Right lobe of liver (tissue), 6 donors: ENCODE data around the gene ENTHD1. TPM values are rescaled to one million over a fixed set of nuclear protein-coding genes. Genes with fewer than 3 reads are reported as not detected.

Experiments
- ATAC-seq, 4 donors: fragments of 200-7000 bp; cut with Tn5 transposase; one replicate each; pipeline ENCODE4 v1.9.1; 2020; ENCODE audit warnings: mild to moderate bottlenecking in 4 of 4, moderate library complexity in 4 of 4
- DNase-seq, 3 donors: peaks; one replicate each; pipeline ENCODE4 v3.0.0-alpha.2; 2020
- H3K27ac ChIP-seq, 3 donors: fragments of 200-600 bp; one replicate each; pipeline ENCODE4 v1.8.0; 2022
- H3K27me3 ChIP-seq, 2 donors: fragments of 200-600 bp; one replicate each; pipeline ENCODE4 v1.8.0; 2022
- H3K36me3 ChIP-seq, 4 donors: fragments of 200-600 bp; sonication (generic) in 1 of 4; one replicate each; pipeline versions ENCODE4 v1.5.1 to v1.8.0; 2017 to 2022; ENCODE audit warnings: control low read depth in 1 of 4
- H3K4me1 ChIP-seq, 4 donors: fragments of 200-600 bp; sonication (generic) in 1 of 4; one replicate each; pipeline versions ENCODE4 v1.5.1 to v1.8.0; 2017 to 2022; ENCODE audit warnings: control low read depth in 1 of 4
- H3K4me3 ChIP-seq, 3 donors: fragments of 200-600 bp; one replicate each; pipeline ENCODE4 v1.8.0; 2022
- H3K9me3 ChIP-seq, 4 donors: fragments of 200-600 bp; sonication (generic) in 1 of 4; one replicate each; pipeline versions ENCODE4 v1.5.1 to v1.8.0; 2017 to 2022; ENCODE audit warnings: control low read depth in 1 of 4
- POLR2A ChIP-seq: fragments of 450-650 bp; IDR thresholded peaks from one replicate; pipeline ENCODE4 v1.6.1; 2017; ENCODE audit warnings: antibody characterized with exemption, mild to moderate bottlenecking
- WGBS: methylation state at CpG from one replicate; pipeline ENCODE4 v1.1.6; 2018; ENCODE audit warnings: low coverage, low lambda C conversion rate; ENCODE audit not compliant: insufficient coverage; ENCODE audit errors: missing lambda C conversion rate; 5-methylcytosine and 5-hydroxymethylcytosine counted together
- intact Hi-C, 2 donors: fragments of 100-400 bp; cut with DNase I; formaldehyde crosslinking; loops; one replicate each; pipeline versions ENCODE4 v1.11.2 to v1.14.1; 2022
- total RNA-seq, 6 experiments: library from RNA; depleted of rRNA in 2 of 6; stranded (reverse); fragments of >200 nt in 2 of 6; fragmentation: NEBNext Ultra II Directional in 3 of 6; extraction: Animal tissue kit (Norgen Biotek cat#: 25700) in 3 of 6; gene quantifications; one replicate each; pipeline versions ENCODE4 v1.1.0 to v1.2.4, GENCODE V29; 2016 to 2023
- TF ChIP-seq, protein P1 (sequence below), 4 donors: fragments of 200-600 bp in 3 of 4; fragments of 450-650 bp in 1 of 4; IDR thresholded peaks; one replicate each; pipeline versions ENCODE4 v1.5.1 to v1.8.0; 2016 to 2022; ENCODE audit warnings: antibody characterized with exemption in 4 of 4, mild to moderate bottlenecking in 2 of 4
- donor health status: DM: no; HTN: yes; CAD: no.
- donor health status: DM: no; HTN: no; CAD: no.
- donor health status: DM: no; HTN: no; CAD: no.
- donor health status: DM: no; HTN: yes; CAD: no.
- donor health status: DM: no; HTN: yes; CAD: no.

Gene ENTHD1
- total RNA-seq, 6 experiments from 2014 or later, result not detected

DNA sequence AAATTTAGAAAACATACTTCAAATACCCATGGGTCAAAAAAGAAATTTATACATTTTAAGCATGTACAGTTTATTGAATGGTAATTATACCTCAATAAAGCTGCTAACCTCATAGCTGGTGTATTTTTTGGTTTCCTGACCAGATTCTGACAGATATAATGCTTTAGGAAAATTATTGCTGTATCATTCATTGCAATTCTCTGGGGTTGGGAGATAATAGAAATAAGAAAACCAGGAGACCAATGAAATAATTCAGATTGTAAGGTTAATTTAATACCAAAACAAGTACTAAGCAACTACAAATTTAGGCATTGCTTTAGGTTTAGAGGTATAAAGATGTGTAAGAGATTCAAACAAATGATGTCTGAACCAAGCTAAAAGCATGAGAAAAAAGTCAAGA, 120.1 kb downstream of the ENTHD1 start:
- H3K36me3 ChIP-seq, result no peaks in the 10 kb centered on the region
- no peaks in the 10 kb centered on the region for H3K9me3 ChIP-seq
- peaks cover 0 to 7% of the 10 kb centered on the region in 2 donors for H3K27me3 ChIP-seq
- intact Hi-C loops, result no loop called here
- ATAC-seq (no peak), DNase-seq (no peak)
- no peak overlapping the region for H3K27ac ChIP-seq
- H3K4me1 ChIP-seq, result no peaks in the 10 kb centered on the region
- TF ChIP-seq, protein P1, sequence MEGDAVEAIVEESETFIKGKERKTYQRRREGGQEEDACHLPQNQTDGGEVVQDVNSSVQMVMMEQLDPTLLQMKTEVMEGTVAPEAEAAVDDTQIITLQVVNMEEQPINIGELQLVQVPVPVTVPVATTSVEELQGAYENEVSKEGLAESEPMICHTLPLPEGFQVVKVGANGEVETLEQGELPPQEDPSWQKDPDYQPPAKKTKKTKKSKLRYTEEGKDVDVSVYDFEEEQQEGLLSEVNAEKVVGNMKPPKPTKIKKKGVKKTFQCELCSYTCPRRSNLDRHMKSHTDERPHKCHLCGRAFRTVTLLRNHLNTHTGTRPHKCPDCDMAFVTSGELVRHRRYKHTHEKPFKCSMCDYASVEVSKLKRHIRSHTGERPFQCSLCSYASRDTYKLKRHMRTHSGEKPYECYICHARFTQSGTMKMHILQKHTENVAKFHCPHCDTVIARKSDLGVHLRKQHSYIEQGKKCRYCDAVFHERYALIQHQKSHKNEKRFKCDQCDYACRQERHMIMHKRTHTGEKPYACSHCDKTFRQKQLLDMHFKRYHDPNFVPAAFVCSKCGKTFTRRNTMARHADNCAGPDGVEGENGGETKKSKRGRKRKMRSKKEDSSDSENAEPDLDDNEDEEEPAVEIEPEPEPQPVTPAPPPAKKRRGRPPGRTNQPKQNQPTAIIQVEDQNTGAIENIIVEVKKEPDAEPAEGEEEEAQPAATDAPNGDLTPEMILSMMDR (IDR thresholded peaks at IDR 0.05), result no peak
- TF ChIP-seq POLR2A, result no peak
- H3K4me3 ChIP-seq, result no peak overlapping the region

DNA sequence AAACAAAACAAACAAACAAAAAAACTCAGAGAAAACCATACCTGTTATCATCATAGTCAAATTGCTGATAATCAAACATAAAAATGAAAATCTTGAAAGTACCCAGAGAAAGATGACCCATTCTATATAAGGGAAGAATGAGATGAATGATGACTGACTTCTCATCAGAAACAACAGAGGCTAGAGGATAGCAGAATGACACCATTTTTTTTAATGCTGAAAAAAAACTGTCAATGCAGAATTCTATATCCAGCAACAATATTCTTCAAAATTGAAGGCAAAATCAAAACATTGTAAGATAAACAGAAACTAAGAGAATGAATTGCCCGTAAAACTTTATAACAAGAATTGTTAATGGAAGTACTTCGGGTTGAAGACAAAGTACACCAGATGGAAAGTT, 122.1 kb downstream of the ENTHD1 start:
- Histone ChIP-seq H3K9me3 (no peaks in the 10 kb centered on the region), H3K4me3 (no peak overlapping the region), H3K4me1 (no peaks in the 10 kb centered on the region), H3K27me3 (no peaks in the 10 kb centered on the region), H3K36me3 (no peaks in the 10 kb centered on the region), H3K27ac (no peak overlapping the region)
- no peak for TF ChIP-seq POLR2A
- TF ChIP-seq, protein P1 (IDR thresholded peaks at IDR 0.05), result no peak
- intact Hi-C loops, result no loop called here
- 85% methylated on average over 2 of the region's 2 CpGs for WGBS
- ATAC-seq, result no peak
- no peak for DNase-seq

DNA sequence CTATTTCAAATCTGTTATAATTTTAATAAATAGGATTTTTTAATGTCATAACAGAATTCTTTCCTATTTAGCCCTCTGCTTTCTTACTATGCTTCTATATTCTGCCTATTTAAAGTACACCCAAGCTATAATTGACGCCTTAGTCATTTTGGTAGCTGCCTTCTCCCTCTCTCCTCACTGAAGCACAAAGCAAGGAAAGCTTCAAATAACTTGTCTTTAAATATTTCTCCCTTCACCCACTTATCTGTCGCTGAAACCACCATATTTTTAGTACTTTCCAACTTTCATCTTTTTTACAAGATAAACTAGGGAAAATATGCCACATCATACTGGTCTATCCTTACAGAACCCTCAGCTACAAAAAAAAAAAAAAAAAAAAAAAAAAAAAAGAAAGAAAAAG, 127.9 kb downstream of the ENTHD1 start:
- intact Hi-C loops, result no loop called here
- DNase-seq (no peak), ATAC-seq (no peak)
- H3K9me3 ChIP-seq, result no peaks in the 10 kb centered on the region
- H3K4me3 ChIP-seq, result no peak overlapping the region
- no peaks in the 10 kb centered on the region for H3K36me3 ChIP-seq
- WGBS, result 59% methylated on average over 2 of the region's 2 CpGs
- H3K27ac ChIP-seq, result no peak overlapping the region
- no peaks in the 10 kb centered on the region for H3K4me1 ChIP-seq
- no peaks in the 10 kb centered on the region for H3K27me3 ChIP-seq
- no peak for TF ChIP-seq POLR2A
- TF ChIP-seq, protein P1 (IDR thresholded peaks at IDR 0.05), result no peak

DNA sequence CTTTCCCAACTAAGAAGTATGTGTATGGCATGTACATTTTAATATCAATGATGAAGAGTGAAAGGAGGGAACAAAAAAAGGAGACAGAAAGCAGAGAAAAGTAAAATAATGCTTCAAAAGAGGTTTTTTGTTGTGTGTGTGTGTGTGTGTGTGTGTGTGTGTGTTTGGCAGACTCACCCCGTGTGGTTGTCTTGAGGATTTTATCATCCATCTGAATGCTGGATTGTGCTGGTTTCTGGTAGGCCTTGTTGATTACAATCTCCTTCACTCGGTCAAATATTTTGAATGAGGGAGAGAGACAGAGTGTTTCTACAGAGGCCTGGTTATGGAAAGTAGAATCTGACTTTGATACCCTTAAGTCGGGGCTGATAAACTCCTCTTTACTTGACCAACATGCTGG, 128.5 kb downstream of the ENTHD1 start:
- no peaks in the 10 kb centered on the region for H3K9me3 ChIP-seq
- intact Hi-C loops, result no loop called here
- no peak for DNase-seq
- H3K27me3 ChIP-seq, result no peaks in the 10 kb centered on the region
- ATAC-seq, result no peak
- 44% methylated on average over 3 of the region's 3 CpGs for WGBS
- no peak for TF ChIP-seq POLR2A
- TF ChIP-seq, protein P1 (IDR thresholded peaks at IDR 0.05), result no peak
- no peaks in the 10 kb centered on the region for H3K4me1 ChIP-seq
- H3K4me3 ChIP-seq, result no peak overlapping the region
- no peak overlapping the region for H3K27ac ChIP-seq
- H3K36me3 ChIP-seq, result no peaks in the 10 kb centered on the region

DNA sequence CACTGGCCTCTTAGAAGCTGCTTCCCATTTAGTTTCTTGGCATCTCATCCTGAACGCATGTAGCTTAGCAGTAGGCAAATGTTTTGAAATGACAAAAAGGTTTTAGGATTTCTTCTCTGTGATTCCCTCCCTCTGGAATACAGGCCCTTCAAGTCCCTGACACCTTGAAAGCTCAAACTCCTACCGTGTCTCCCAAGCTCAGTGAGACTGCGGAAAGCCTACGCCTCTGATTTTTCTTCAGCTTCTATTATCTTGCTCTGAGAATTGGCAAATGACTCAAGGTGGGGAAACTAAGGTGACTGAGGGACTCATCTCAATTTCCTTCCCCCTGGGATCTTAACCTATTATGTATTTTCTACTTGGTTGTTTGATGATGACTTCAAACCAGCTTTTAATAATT, 130.3 kb downstream of the ENTHD1 start:
- Histone ChIP-seq H3K9me3 (no peaks in the 10 kb centered on the region), H3K4me1 (no peaks in the 10 kb centered on the region), H3K27ac (no peak overlapping the region), H3K4me3 (no peak overlapping the region), H3K27me3 (no peaks in the 10 kb centered on the region), H3K36me3 (no peaks in the 10 kb centered on the region)
- 71% methylated on average over 4 of the region's 4 CpGs for WGBS
- intact Hi-C loops, result no loop called here
- DNase-seq (no peak), ATAC-seq (no peak)
- TF ChIP-seq, protein P1 (IDR thresholded peaks at IDR 0.05), result no peak
- TF ChIP-seq POLR2A, result no peak
